NT2/D1 (cell line): ENCODE data around the gene SFXN2.

Experiments used
- SUZ12 ChIP-seq: IDR thresholded peaks from 2 replicates; pipeline ENCODE4 v1.6.1; 2011; ENCODE audit not compliant: insufficient read length, insufficient read depth; ENCODE audit errors: extremely low read depth
- YY1 ChIP-seq: IDR thresholded peaks from 2 replicates; pipeline ENCODE4 v1.6.1; 2011; ENCODE audit not compliant: insufficient read length, insufficient read depth
- ZNF274 ChIP-seq: IDR thresholded peaks from 2 replicates; pipeline ENCODE4 v1.6.1; 2011; ENCODE audit warnings: mild to moderate bottlenecking, low read depth, low read length

DNA sequence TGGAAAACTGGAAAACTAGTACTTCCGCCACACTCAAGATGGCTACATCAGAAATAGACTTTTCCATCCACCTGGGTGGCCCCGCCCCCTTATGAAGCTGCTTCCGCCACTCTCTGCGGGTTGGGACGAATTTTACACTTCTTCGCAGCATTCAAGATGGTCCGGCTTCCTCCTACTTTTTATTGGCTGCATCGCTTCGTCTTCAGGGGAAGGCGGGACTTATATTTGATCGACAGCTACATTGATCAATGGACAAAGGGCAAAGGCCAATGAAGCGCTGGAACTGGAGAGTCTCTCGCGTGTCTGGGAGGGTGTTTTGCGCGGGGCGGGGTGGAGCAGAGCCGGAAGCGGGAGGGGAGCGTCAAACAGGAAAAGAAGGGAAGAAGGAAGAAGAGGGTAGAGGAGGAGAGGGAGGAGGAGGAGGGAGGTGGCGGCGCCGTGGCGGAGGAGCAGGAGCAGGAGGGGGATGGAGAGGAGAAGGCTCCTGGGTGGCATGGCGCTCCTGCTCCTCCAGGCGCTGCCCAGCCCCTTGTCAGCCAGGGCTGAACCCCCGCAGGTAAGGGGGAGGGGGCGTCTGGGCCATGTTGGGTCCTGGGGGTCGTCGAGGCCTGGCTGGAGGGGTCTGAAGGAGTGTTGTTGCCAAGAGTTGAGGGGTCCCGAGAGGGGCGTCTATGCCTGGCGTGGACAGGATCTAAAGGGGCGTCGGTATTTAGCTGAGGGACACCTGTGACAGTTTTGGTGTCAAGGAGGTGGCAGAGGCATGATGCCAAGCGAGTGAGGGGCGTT lies 29.3 kb downstream of the SFXN2 start, which contains the start of gene WBP1L:
- TF ChIP-seq YY1 (peak; percentile 93), ZNF274 (no peak), SUZ12 (no peak)
